HepG2 (cell line): Measurements from ENCODE around the gene BYSL. TPM values are rescaled to one million over a fixed set of nuclear protein-coding genes. Genes with fewer than 3 reads are reported as not detected.

Experiments
- ATAC-seq: fragments of 200-7000 bp; cut with Tn5 transposase; 3 replicates; pipeline ENCODE4 v1.9.1; 2020; ENCODE audit warnings: mild to moderate bottlenecking, moderate library complexity
- BruUV-seq: library from RNA; stranded (reverse); fragments of 400-500 nt; replicated peaks from 2 replicates; lab custom pipeline; 2021; lab: Mats Ljungman, UMichigan
- CTCF ChIA-PET: fragments of 300-600 bp; formaldehyde crosslinking; extraction: SDS; loops from one replicate; lab custom pipeline; 2021; ENCODE audit warnings: low total read pairs, inconsistent platforms, low intra/inter-chr PET ratio; lab: Yijun Ruan, JAX
- POLR2A ChIA-PET: fragments of 350-600 bp; sonication (Branson Sonifier 250); formaldehyde crosslinking; loops from one replicate; lab custom pipeline; 2020; ENCODE audit warnings: antibody characterized with exemption, inconsistent platforms; lab: Yijun Ruan, JAX
- DNase-seq: peaks from one replicate; pipeline ENCODE4 v3.0.0-alpha.2; 2015; ENCODE audit warnings: low spot score
- FAIRE-seq: peaks from 3 replicates; lab custom pipeline; 2011; peaks lifted over from hg19 to GRCh38; lab: Jason Lieb, UNC
- H2AFZ ChIP-seq: one replicate; pipeline ENCODE4 v1.6.1; 2011; ENCODE audit warnings: low read length, inconsistent platforms
- H3K27ac ChIP-seq: fragments of 300-600 bp; 3 replicates; pipeline ENCODE4 v1.8.0; 2011; ENCODE audit warnings: mixed run types, mild to moderate bottlenecking, mixed read lengths, low read length, inconsistent platforms; ENCODE audit not compliant: insufficient read depth; ENCODE audit errors: extremely low read length
- H3K27me3 ChIP-seq, 2 experiments: fragments of 200-600 bp in 1 of 2; 2 replicates in 1 of 2; 3 replicates in 1 of 2; pipeline versions ENCODE4 v1.6.0 to v1.8.0; 2011; ENCODE audit warnings: low read length in 2 of 2, mild to moderate bottlenecking in 2 of 2, moderate library complexity in 2 of 2, inconsistent platforms in 1 of 2; ENCODE audit not compliant: insufficient read depth in 2 of 2, control insufficient read depth in 1 of 2
- H3K36me3 ChIP-seq, 2 experiments: fragments of 200-600 bp in 1 of 2; replicated peaks in 1 of 2; 2 replicates in 1 of 2; 3 replicates in 1 of 2; pipeline versions ENCODE4 v1.5.1 to v1.8.0; 2011; ENCODE audit warnings: low read length in 2 of 2, inconsistent platforms in 1 of 2; ENCODE audit not compliant: insufficient read depth in 2 of 2, control insufficient read depth in 1 of 2
- H3K4me1 ChIP-seq: 2 replicates; pipeline ENCODE4 v1.5.1; 2012; ENCODE audit warnings: low read length, inconsistent platforms; ENCODE audit not compliant: insufficient read depth
- H3K4me2 ChIP-seq: 2 replicates; pipeline ENCODE4 v1.6.0; 2011; ENCODE audit warnings: low read depth, low read length, inconsistent platforms
- H3K4me3 ChIP-seq, 3 experiments: fragments of 200-600 bp in 1 of 3; sonication (generic), shearing (Covaris generic) in 1 of 3; replicated peaks in 1 of 3; 2 replicates each; pipeline ENCODE4 v1.5.1; 2011 to 2016; ENCODE audit warnings: low read length in 3 of 3, inconsistent platforms in 2 of 3, low read depth in 2 of 3, mild to moderate bottlenecking in 2 of 3, control low read depth in 1 of 3, mixed read lengths in 1 of 3; ENCODE audit not compliant: insufficient read depth in 1 of 3
- H3K79me2 ChIP-seq: one replicate; pipeline ENCODE4 v1.6.1; 2011; ENCODE audit warnings: low read length, inconsistent platforms; ENCODE audit not compliant: insufficient read depth
- H3K9ac ChIP-seq: 2 replicates; pipeline ENCODE4 v1.6.0; 2011; ENCODE audit warnings: mild to moderate bottlenecking, low read depth, low read length, inconsistent platforms; ENCODE audit not compliant: insufficient read depth
- H3K9me3 ChIP-seq: 2 replicates; pipeline ENCODE4 v1.5.1; 2012; ENCODE audit warnings: mild to moderate bottlenecking, low read length
- H4K20me1 ChIP-seq: 2 replicates; pipeline ENCODE4 v1.6.0; 2011; ENCODE audit warnings: inconsistent platforms, mild to moderate bottlenecking, low read length, moderate library complexity; ENCODE audit not compliant: insufficient read depth
- CEBPG ChIP-seq: IDR thresholded peaks from 2 replicates; pipeline ENCODE4 v1.6.1; 2016
- KDM3A ChIP-seq: IDR thresholded peaks from 2 replicates; pipeline ENCODE4 v1.6.1; 2018; ENCODE audit warnings: low read depth, missing compliant biosample characterization
- NFATC3 ChIP-seq: sonication (generic); formaldehyde crosslinking; IDR thresholded peaks from 2 replicates; pipeline ENCODE4 v1.5.1; 2020; ENCODE audit warnings: mild to moderate bottlenecking, missing genetic modification reagents
- NFKB2 ChIP-seq: sonication (generic); formaldehyde crosslinking; IDR thresholded peaks from 2 replicates; pipeline ENCODE4 v1.4.0; 2020; ENCODE audit warnings: missing genetic modification reagents, borderline replicate concordance
- SP5 ChIP-seq: IDR thresholded peaks from 2 replicates; pipeline ENCODE4 v1.6.1; 2016; ENCODE audit warnings: low read depth, borderline replicate concordance
- ZNF329 ChIP-seq: sonication (generic); formaldehyde crosslinking; IDR thresholded peaks from 2 replicates; pipeline ENCODE4 v1.9.0; 2021; ENCODE audit warnings: low read depth, mild to moderate bottlenecking, missing genetic modification reagents
- ZNF616 ChIP-seq: sonication (generic); formaldehyde crosslinking; IDR thresholded peaks from 2 replicates; pipeline ENCODE4 v1.5.0; 2020; ENCODE audit warnings: low read depth, mild to moderate bottlenecking, missing genetic modification reagents
- WGBS: methylation state at CpG from one replicate; pipeline ENCODE4 v1.1.6; 2017; ENCODE audit warnings: low lambda C conversion rate; 5-methylcytosine and 5-hydroxymethylcytosine counted together
- in situ Hi-C: cut with HindIII; loops from 2 replicates; pipeline ENCODE4 v1.10.0; 2017; ENCODE audit warnings: low pct_unique_long_range_greater_than_20kb; ENCODE audit not compliant: extremely low pct_ligation_motif_present
- intact Hi-C: fragments of 100-400 bp; cut with micrococcal nuclease; formaldehyde crosslinking; loops from one replicate; pipeline ENCODE4 v1.10.0; 2022; ENCODE audit not compliant: unreplicated experiment
- polyA plus RNA-seq, 8 experiments: library from polyadenylated mRNA; depleted of rRNA in 3 of 8; stranded (reverse) in 7 of 8; unstranded in 1 of 8; fragments of >200 nt; fragmentation: Illumina TruSeq in 4 of 8; extraction: Trizol in 4 of 8; gene quantifications; 2 replicates each; pipeline versions ENCODE4 v1.2.1 to v1.2.3, GENCODE V29; 2011 to 2016; ENCODE audit warnings: low read depth in 4 of 8, missing spikeins in 1 of 8, mixed read lengths in 1 of 8; ENCODE audit not compliant: insufficient read depth in 1 of 8
- total RNA-seq, 5 experiments: library from RNA; depleted of rRNA; stranded (reverse); fragments of >200 nt; fragmentation: Illumina TruSeq; extraction: Trizol; gene quantifications; 2 replicates each; pipeline ENCODE4 v1.2.3, GENCODE V29; 2016; ENCODE audit warnings: low read depth in 1 of 5
- TF ChIP-seq, protein P1 (sequence below): sonication (generic); formaldehyde crosslinking; conservative IDR thresholded peaks from 2 replicates; pipeline ENCODE4 v1.4.0; 2020; ENCODE audit warnings: missing genetic modification reagents
- TF ChIP-seq, protein P2 (sequence below): sonication (generic); formaldehyde crosslinking; IDR thresholded peaks from 2 replicates; pipeline ENCODE4 v1.9.0; 2021; ENCODE audit warnings: mild to moderate bottlenecking, missing genetic modification reagents

BYSL gene
- total and polyA plus RNA-seq, 2 of the 13 experiments (the other 11 are each of a cell fraction or from before 2014, with no cell fraction given), result 27.9 to 28.6 TPM

DNA sequence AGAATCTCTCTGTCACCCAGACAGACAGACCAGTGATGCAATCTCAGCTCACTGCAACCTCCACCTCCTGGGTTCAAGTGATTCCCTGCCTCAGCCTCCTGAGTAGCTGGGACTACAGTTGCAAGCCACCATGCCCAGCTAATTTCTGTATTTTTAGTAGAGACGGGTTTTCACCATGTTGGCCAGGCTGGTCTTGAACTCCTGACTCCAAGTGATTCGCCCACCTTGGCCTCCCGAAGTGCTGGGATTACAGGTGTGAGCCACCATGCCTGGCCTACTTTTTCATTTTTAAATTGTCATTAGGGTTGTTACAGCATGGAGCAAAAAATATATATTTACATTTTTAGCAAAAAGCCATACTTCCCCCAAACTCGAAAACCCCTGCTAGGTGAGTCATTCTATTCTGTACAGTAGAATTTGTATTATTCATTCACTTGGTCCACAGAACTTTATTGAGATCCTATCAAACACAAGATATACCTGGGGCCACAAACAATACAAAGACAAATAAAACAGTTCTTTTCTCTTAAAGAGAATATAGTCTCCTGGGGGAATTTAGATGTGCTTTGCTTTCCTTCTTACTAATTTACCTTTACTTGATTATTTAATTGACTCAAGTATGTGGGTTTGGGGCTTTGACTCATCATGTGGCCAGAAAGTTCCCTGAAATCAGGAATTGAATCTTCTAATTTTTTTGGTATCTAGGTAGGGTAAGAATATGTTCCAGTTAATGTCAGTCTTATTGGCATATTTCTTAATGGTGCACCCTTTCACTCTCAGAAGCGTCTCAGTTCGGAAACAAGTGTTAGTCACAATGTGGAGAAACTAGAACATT, 36.9 kb downstream of the BYSL start:
- CTCF ChIA-PET, result no interaction called here
- ATAC-seq, result no peak

GRCh38 chr6:41960028-41960427, 38.7 kb downstream of the BYSL start:
- H2AFZ ChIP-seq, result no peak overlapping the region
- H3K4me3 ChIP-seq, result no peak overlapping the region
- no peak for DNase-seq
- H4K20me1 ChIP-seq, result no peaks in the 10 kb centered on the region
- POLR2A ChIA-PET, result no interaction called here
- in situ Hi-C loops, result no loop called here
- no peak overlapping the region for H3K4me2 ChIP-seq
- intact Hi-C loops, result no loop called here
- no peak for FAIRE-seq
- peaks cover 30% of the 10 kb centered on the region for H3K4me1 ChIP-seq
- no peak for ATAC-seq
- 86% methylated on average over 4 of the region's 4 CpGs for WGBS
- H3K79me2 ChIP-seq, result no peaks in the 10 kb centered on the region
- CTCF ChIA-PET, result no interaction called here
- H3K9me3 ChIP-seq, result no peaks in the 10 kb centered on the region
- H3K36me3 ChIP-seq, result no peaks in the 10 kb centered on the region
- no peak overlapping the region for H3K9ac ChIP-seq
- no peaks in the 10 kb centered on the region for H3K27me3 ChIP-seq
- H3K27ac ChIP-seq, result no peak overlapping the region
- no TSS peak for BruUV-seq
- TF ChIP-seq NFKB2 (CRISPR knock-in tag) (no peak), SP5 (no peak), ZNF616 (CRISPR knock-in tag) (no peak), ZNF329 (CRISPR knock-in tag) (no peak), KDM3A (CRISPR knock-in tag) (no peak)
- TF ChIP-seq, protein P1, sequence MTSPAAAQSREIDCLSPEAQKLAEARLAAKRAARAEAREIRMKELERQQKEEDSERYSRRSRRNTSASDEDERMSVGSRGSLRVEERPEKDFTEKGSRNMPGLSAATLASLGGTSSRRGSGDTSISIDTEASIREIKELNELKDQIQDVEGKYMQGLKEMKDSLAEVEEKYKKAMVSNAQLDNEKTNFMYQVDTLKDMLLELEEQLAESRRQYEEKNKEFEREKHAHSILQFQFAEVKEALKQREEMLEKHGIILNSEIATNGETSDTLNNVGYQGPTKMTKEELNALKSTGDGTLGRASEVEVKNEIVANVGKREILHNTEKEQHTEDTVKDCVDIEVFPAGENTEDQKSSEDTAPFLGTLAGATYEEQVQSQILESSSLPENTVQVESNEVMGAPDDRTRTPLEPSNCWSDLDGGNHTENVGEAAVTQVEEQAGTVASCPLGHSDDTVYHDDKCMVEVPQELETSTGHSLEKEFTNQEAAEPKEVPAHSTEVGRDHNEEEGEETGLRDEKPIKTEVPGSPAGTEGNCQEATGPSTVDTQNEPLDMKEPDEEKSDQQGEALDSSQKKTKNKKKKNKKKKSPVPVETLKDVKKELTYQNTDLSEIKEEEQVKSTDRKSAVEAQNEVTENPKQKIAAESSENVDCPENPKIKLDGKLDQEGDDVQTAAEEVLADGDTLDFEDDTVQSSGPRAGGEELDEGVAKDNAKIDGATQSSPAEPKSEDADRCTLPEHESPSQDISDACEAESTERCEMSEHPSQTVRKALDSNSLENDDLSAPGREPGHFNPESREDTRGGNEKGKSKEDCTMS (CRISPR knock-in tag), result no peak
- TF ChIP-seq, protein P2, sequence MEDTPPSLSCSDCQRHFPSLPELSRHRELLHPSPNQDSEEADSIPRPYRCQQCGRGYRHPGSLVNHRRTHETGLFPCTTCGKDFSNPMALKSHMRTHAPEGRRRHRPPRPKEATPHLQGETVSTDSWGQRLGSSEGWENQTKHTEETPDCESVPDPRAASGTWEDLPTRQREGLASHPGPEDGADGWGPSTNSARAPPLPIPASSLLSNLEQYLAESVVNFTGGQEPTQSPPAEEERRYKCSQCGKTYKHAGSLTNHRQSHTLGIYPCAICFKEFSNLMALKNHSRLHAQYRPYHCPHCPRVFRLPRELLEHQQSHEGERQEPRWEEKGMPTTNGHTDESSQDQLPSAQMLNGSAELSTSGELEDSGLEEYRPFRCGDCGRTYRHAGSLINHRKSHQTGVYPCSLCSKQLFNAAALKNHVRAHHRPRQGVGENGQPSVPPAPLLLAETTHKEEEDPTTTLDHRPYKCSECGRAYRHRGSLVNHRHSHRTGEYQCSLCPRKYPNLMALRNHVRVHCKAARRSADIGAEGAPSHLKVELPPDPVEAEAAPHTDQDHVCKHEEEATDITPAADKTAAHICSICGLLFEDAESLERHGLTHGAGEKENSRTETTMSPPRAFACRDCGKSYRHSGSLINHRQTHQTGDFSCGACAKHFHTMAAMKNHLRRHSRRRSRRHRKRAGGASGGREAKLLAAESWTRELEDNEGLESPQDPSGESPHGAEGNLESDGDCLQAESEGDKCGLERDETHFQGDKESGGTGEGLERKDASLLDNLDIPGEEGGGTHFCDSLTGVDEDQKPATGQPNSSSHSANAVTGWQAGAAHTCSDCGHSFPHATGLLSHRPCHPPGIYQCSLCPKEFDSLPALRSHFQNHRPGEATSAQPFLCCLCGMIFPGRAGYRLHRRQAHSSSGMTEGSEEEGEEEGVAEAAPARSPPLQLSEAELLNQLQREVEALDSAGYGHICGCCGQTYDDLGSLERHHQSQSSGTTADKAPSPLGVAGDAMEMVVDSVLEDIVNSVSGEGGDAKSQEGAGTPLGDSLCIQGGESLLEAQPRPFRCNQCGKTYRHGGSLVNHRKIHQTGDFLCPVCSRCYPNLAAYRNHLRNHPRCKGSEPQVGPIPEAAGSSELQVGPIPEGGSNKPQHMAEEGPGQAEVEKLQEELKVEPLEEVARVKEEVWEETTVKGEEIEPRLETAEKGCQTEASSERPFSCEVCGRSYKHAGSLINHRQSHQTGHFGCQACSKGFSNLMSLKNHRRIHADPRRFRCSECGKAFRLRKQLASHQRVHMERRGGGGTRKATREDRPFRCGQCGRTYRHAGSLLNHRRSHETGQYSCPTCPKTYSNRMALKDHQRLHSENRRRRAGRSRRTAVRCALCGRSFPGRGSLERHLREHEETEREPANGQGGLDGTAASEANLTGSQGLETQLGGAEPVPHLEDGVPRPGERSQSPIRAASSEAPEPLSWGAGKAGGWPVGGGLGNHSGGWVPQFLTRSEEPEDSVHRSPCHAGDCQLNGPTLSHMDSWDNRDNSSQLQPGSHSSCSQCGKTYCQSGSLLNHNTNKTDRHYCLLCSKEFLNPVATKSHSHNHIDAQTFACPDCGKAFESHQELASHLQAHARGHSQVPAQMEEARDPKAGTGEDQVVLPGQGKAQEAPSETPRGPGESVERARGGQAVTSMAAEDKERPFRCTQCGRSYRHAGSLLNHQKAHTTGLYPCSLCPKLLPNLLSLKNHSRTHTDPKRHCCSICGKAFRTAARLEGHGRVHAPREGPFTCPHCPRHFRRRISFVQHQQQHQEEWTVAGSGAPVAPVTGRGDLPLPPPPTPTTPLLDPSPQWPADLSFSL, result no peak

More for the DNA sequence above, 36.9 kb downstream of the BYSL start:
- POLR2A ChIA-PET, result no interaction called here
- Histone ChIP-seq H2AFZ (no peak overlapping the region), H3K4me1 (peaks cover 18% of the 10 kb centered on the region), H4K20me1 (no peaks in the 10 kb centered on the region), H3K9ac (no peak overlapping the region), H3K9me3 (no peaks in the 10 kb centered on the region), H3K4me3 (no peak overlapping the region), H3K27me3 (no peaks in the 10 kb centered on the region), H3K36me3 (no peaks in the 10 kb centered on the region), H3K79me2 (no peaks in the 10 kb centered on the region), H3K4me2 (no peak overlapping the region), H3K27ac (no peak overlapping the region)
- no peak for TF ChIP-seq NFATC3 (CRISPR knock-in tag)
- 0 out of 2 replicates have a peak, but pooled peaks have one; percentile 5 for TF ChIP-seq CEBPG (CRISPR knock-in tag)
- no peak for FAIRE-seq
- intact Hi-C loops, result no loop called here
- WGBS, result 76% methylated on average over 6 of the region's 6 CpGs
- in situ Hi-C loops, result no loop called here
- no TSS peak for BruUV-seq
- DNase-seq, result no peak
